Neural crest cell (in vitro differentiated cells): Measurements from ENCODE around the gene LARGE1. TPM values are rescaled to one million over a fixed set of nuclear protein-coding genes. Genes with fewer than 3 reads are reported as not detected.

Source experiments
- DNase-seq: peaks from one replicate; pipeline ENCODE4 v3.0.0; 2021; ENCODE audit warnings: low read depth, mixed read lengths, low spot score
- H3K27ac Mint-ChIP-seq: one replicate; pipeline ENCODE4 v1.8.0; 2021; ENCODE audit warnings: mild to moderate bottlenecking, mixed read lengths; ENCODE audit not compliant: unreplicated experiment
- H3K27me3 Mint-ChIP-seq: 2 replicates; pipeline ENCODE4 v1.8.0; 2021; ENCODE audit warnings: low read depth, mild to moderate bottlenecking, mixed read lengths
- H3K36me3 Mint-ChIP-seq: 2 replicates; pipeline ENCODE4 v1.8.0; 2021; ENCODE audit warnings: low read depth, mild to moderate bottlenecking, mixed read lengths
- H3K4me1 Mint-ChIP-seq: 2 replicates; pipeline ENCODE4 v1.8.0; 2021; ENCODE audit warnings: mixed read lengths
- H3K4me3 Mint-ChIP-seq: one replicate; pipeline ENCODE4 v1.8.0; 2021; ENCODE audit warnings: mild to moderate bottlenecking, mixed read lengths
- H3K9me3 Mint-ChIP-seq: 2 replicates; pipeline ENCODE4 v1.8.0; 2021; ENCODE audit warnings: mixed read lengths
- total RNA-seq: library from RNA; stranded (reverse); gene quantifications from 2 replicates; pipeline ENCODE4 v1.2.1, GENCODE V29; 2021
- TF ChIP-seq, protein P1 (sequence below): fragments of 200-600 bp; sonication (generic); conservative IDR thresholded peaks from 2 replicates; pipeline ENCODE4 v1.5.0; 2021; ENCODE audit warnings: antibody characterized with exemption, mild to moderate bottlenecking

Gene LARGE1
- total RNA-seq, 1 donor from 2014 or later: 33.0 TPM

- no peaks in the 10 kb centered on the region for H3K9me3 Mint-ChIP-seq
- no peak overlapping the region for H3K27ac Mint-ChIP-seq
- H3K4me3 Mint-ChIP-seq: no peak overlapping the region
- TF ChIP-seq, protein P1, sequence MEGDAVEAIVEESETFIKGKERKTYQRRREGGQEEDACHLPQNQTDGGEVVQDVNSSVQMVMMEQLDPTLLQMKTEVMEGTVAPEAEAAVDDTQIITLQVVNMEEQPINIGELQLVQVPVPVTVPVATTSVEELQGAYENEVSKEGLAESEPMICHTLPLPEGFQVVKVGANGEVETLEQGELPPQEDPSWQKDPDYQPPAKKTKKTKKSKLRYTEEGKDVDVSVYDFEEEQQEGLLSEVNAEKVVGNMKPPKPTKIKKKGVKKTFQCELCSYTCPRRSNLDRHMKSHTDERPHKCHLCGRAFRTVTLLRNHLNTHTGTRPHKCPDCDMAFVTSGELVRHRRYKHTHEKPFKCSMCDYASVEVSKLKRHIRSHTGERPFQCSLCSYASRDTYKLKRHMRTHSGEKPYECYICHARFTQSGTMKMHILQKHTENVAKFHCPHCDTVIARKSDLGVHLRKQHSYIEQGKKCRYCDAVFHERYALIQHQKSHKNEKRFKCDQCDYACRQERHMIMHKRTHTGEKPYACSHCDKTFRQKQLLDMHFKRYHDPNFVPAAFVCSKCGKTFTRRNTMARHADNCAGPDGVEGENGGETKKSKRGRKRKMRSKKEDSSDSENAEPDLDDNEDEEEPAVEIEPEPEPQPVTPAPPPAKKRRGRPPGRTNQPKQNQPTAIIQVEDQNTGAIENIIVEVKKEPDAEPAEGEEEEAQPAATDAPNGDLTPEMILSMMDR: no peak
- H3K27me3 Mint-ChIP-seq: no peaks in the 10 kb centered on the region
- peaks cover 9% of the 10 kb centered on the region for H3K4me1 Mint-ChIP-seq
- peaks cover 6% of the 10 kb centered on the region for H3K36me3 Mint-ChIP-seq
- DNase-seq: no peak
Observed at GRCh38 chr22:33332538-33332937, 587.7 kb downstream of the LARGE1 start.

DNA sequence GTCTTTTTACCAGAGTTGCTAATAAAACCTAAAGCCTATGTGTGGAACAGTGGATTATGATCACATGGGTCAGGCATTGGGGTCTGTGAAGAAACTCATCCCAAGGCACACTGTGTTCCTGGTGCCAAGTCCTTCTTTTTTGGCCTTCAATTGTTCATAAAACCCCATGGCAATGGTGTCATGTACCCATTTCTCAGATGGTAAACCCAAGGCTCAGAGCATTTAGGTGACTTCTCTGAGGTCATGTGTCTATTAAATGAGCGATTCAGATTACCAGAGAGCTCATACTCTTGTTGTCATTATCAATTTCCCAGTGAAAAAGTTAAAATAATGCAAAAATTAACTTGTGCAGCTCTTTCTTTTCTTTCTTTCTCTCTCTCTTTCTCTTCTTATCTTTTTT is 589.3 kb downstream of the LARGE1 start:
- Mint-ChIP-seq H3K9me3 (no peaks in the 10 kb centered on the region), H3K4me3 (no peak overlapping the region), H3K27me3 (no peaks in the 10 kb centered on the region), H3K4me1 (peaks cover 9% of the 10 kb centered on the region), H3K27ac (no peak overlapping the region), H3K36me3 (peaks cover 2% of the 10 kb centered on the region)
- no peak for DNase-seq
- TF ChIP-seq, protein P1: no peak

DNA sequence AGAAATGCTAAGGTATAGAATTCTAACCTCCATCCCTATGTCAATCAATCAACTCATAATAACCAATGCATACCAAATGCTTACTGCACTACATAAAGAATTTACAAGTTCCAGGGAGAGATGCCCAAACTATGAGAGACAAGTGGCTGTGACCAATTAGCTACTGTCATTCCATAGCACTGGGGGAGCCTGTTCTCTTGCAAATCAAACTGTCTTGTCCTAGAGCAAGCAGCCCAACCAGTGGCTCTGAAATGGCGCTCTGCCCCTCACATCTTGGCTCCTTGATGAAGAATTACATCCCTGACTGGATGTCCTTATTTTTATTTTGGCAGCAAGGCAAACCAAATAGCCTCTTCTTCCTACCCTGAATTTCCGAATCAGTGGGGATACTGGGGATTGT is 589.7 kb downstream of the LARGE1 start:
- no peaks in the 10 kb centered on the region for H3K9me3 Mint-ChIP-seq
- H3K4me3 Mint-ChIP-seq: no peak overlapping the region

GRCh38 chr22:33329398-33329797 is 590.9 kb downstream of the LARGE1 start:
- Mint-ChIP-seq H3K27me3 (no peaks in the 10 kb centered on the region), H3K9me3 (no peaks in the 10 kb centered on the region), H3K27ac (no peak overlapping the region), H3K36me3 (peaks cover 2% of the 10 kb centered on the region), H3K4me3 (no peak overlapping the region), H3K4me1 (peaks cover 2% of the 10 kb centered on the region)
- DNase-seq: no peak
- TF ChIP-seq, protein P1: no peak

More for the DNA sequence above, 589.7 kb downstream of the LARGE1 start:
- H3K27ac Mint-ChIP-seq: no peak overlapping the region
- DNase-seq: no peak
- H3K4me1 Mint-ChIP-seq: peaks cover 9% of the 10 kb centered on the region
- no peaks in the 10 kb centered on the region for H3K27me3 Mint-ChIP-seq
- TF ChIP-seq, protein P1: no peak
- H3K36me3 Mint-ChIP-seq: peaks cover 2% of the 10 kb centered on the region

DNA sequence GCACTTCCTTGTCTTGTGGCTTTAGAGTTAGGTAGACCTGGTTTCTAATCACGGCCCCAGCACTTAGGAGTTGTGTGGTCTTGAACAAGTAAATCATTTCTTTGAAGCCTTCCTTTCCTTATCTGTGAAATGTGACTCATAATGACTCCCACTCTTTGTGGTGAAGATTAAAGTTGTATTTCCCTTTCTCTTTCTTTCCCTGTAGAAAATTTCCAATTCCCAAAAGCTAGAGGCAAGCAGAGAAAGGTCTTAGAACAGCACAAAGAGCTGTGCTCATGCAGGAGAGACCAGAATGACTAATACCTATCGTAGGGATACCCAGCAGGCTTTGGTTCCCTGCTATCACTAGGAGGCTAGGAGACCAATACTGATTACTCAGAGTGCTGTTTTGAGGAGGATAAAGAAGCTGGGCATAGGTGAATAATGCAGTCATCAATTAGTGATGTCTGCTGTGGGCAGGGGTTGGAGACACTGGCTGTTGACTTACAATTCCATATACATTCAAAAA is 591.4 kb downstream of the LARGE1 start:
- H3K27me3 Mint-ChIP-seq: no peaks in the 10 kb centered on the region
- TF ChIP-seq, protein P1: no peak
- no peak overlapping the region for H3K4me3 Mint-ChIP-seq
- DNase-seq: no peak
- H3K36me3 Mint-ChIP-seq: peaks cover 2% of the 10 kb centered on the region
- no peaks in the 10 kb centered on the region for H3K4me1 Mint-ChIP-seq
- H3K9me3 Mint-ChIP-seq: no peaks in the 10 kb centered on the region
- H3K27ac Mint-ChIP-seq: no peak overlapping the region
